ENCODE measurements around the gene ABI3.

GRCh38 chr17:49244839-49245238 is 34.3 kb downstream of the ABI3 start:
- TF ChIP-seq CTCF (IDR thresholded peaks at IDR 0.05), result no peak
- no peak for TF ChIP-seq ZFX (IDR thresholded peaks at IDR 0.05; ENCODE audit: borderline replicate concordance)
